GM12864 (cell line): Measurements from ENCODE around the gene ARID1B.

Experiments used
- DNase-seq: peaks from one replicate; pipeline ENCODE4 v3.0.0-alpha.2; 2011; ENCODE audit warnings: low read depth
- H3K4me3 ChIP-seq: 2 replicates; pipeline ENCODE4 v1.5.1; 2011; ENCODE audit warnings: mild to moderate bottlenecking, low read depth, low read length, control low read depth
- CTCF ChIP-seq: IDR thresholded peaks from 2 replicates; pipeline ENCODE4 v1.5.1; 2011; ENCODE audit warnings: low read depth, mild to moderate bottlenecking, moderate library complexity, low read length, control low read depth, inconsistent platforms; ENCODE audit errors: missing control alignments

The ARID1B gene

GRCh38 chr6:156946370-156946936, 169.3 kb downstream of the ARID1B start:
- no peak overlapping the region for H3K4me3 ChIP-seq
- no peak for TF ChIP-seq CTCF
- no peak for DNase-seq

DNA sequence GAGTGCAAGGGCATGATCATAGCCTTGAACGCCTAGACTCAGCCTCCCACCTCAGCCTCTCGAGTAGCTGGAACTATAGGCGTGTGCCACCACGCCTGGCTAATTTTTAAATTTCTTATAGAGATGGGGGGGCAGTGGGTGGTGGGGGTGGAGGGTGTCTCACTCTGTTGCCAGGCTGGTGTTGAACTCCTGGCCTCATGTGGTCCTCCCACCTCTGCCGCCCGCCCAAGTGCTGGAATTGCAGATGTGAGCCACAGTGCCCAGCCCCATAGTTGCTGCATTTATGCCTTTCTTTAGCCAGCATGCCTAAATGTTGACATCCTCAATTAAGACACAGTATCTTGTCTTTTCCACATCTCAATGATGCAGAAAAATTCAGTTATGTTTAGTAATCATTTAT, 171.1 kb downstream of the ARID1B start:
- no peak for DNase-seq
- no peak for TF ChIP-seq CTCF
- no peak overlapping the region for H3K4me3 ChIP-seq

GRCh38 chr6:156948807-156949206, 171.6 kb downstream of the ARID1B start:
- TF ChIP-seq CTCF, result no peak
- no peak overlapping the region for H3K4me3 ChIP-seq
- no peak for DNase-seq

DNA sequence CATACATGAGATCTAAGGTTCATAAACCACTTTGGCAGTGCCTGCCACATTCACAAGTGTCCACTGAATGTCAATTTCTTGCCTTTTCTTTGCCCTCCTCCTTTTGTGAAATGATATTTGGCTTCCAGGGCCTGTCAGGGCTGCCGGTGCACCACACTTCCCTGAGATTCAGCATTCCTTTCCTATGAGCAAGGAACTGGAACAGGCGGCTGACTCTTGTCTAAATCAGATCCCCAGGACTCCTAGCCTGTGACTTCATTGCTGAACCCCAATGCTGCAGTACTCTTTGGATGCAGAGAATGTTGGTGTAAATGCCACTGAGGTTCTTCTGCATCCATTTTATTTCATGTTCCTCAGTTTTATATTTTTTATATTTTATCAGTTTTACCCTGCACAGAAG, 172.2 kb downstream of the ARID1B start:
- DNase-seq, result no peak
- H3K4me3 ChIP-seq, result no peak overlapping the region
- no peak for TF ChIP-seq CTCF

GRCh38 chr6:156950084-156950483, 172.9 kb downstream of the ARID1B start:
- no peak for DNase-seq
- no peak for TF ChIP-seq CTCF
- no peak overlapping the region for H3K4me3 ChIP-seq

GRCh38 chr6:156950531-156950930, 173.4 kb downstream of the ARID1B start:
- H3K4me3 ChIP-seq, result no peak overlapping the region
- TF ChIP-seq CTCF, result no peak
- no peak for DNase-seq

GRCh38 chr6:156952401-156952800, 175.2 kb downstream of the ARID1B start:
- TF ChIP-seq CTCF, result no peak
- no peak overlapping the region for H3K4me3 ChIP-seq
- DNase-seq, result no peak
